Naive thymus-derived CD4-positive, alpha-beta T cell (primary cell): ENCODE data around the gene TNC. TPM values are rescaled to one million over a fixed set of nuclear protein-coding genes. Genes with fewer than 3 reads are reported as not detected.

ENCODE experiments used
- ATAC-seq: fragments of 150-1000 bp; cut with Tn5 transposase; 2 replicates; pipeline ENCODE4 v1.10.0; 2021; ENCODE audit warnings: mild to moderate bottlenecking, moderate library complexity
- CTCF ChIA-PET: fragments of 350-600 bp; sonication (Branson Sonifier 250); formaldehyde crosslinking; loops from one replicate; lab custom pipeline; 2021; ENCODE audit warnings: antibody characterized with exemption; lab: Charles Lee
- POLR2A ChIA-PET: fragments of 350-600 bp; sonication (Branson Sonifier 250); formaldehyde crosslinking; loops from one replicate; lab custom pipeline; 2021; ENCODE audit warnings: antibody characterized with exemption, inconsistent platforms; lab: Charles Lee
- DNase-seq, 9 donors: peaks; one replicate each; pipeline versions ENCODE4 v3.0.0 to v3.0.0-alpha.2; 2020 to 2022; ENCODE audit warnings: mixed read lengths in 1 of 9
- H3K27ac ChIP-seq: one replicate; pipeline ENCODE4 v1.7.0; 2013; ENCODE audit warnings: mild to moderate bottlenecking, low read depth, low read length, moderate library complexity
- H3K27me3 ChIP-seq, 2 donors: one replicate each; pipeline ENCODE4 v1.7.0; 2013; ENCODE audit warnings: low read length in 2 of 2, mild to moderate bottlenecking in 2 of 2, moderate library complexity in 2 of 2; ENCODE audit not compliant: control insufficient read depth in 2 of 2, insufficient read depth in 2 of 2
- H3K36me3 ChIP-seq, 3 experiments: 1 replicate in 2 of 3; 2 replicates in 1 of 3; pipeline ENCODE4 v1.7.0; 2013; ENCODE audit warnings: low read length in 3 of 3, mild to moderate bottlenecking in 3 of 3, moderate library complexity in 1 of 3; ENCODE audit not compliant: insufficient read depth in 3 of 3, control insufficient read depth in 2 of 3
- H3K4me1 ChIP-seq, 2 donors: one replicate each; pipeline ENCODE4 v1.7.0; 2013; ENCODE audit warnings: low read length in 2 of 2, mild to moderate bottlenecking in 2 of 2, moderate library complexity in 1 of 2; ENCODE audit not compliant: control insufficient read depth in 2 of 2, insufficient read depth in 2 of 2
- H3K4me3 ChIP-seq: 2 replicates; pipeline ENCODE4 v1.7.0; 2013; ENCODE audit warnings: mild to moderate bottlenecking, low read length
- H3K9me3 ChIP-seq, 3 experiments: 1 replicate in 2 of 3; 2 replicates in 1 of 3; pipeline ENCODE4 v1.7.0; 2013; ENCODE audit warnings: low read length in 3 of 3; ENCODE audit not compliant: control insufficient read depth in 2 of 3
- H3K27ac Mint-ChIP-seq, 9 donors: one replicate each; pipeline ENCODE4 v1.8.0; 2020 to 2022; ENCODE audit warnings: mixed read lengths in 9 of 9, mild to moderate bottlenecking in 8 of 9, moderate library complexity in 5 of 9, inconsistent platforms in 2 of 9
- H3K27me3 Mint-ChIP-seq, 5 donors: one replicate each; pipeline ENCODE4 v1.8.0; 2021 to 2022; ENCODE audit warnings: mixed read lengths in 5 of 5, mild to moderate bottlenecking in 1 of 5
- H3K36me3 Mint-ChIP-seq, 5 donors: one replicate each; pipeline ENCODE4 v1.8.0; 2020 to 2022; ENCODE audit warnings: mixed read lengths in 5 of 5, mild to moderate bottlenecking in 3 of 5, inconsistent platforms in 1 of 5
- H3K4me1 Mint-ChIP-seq, 7 donors: one replicate each; pipeline ENCODE4 v1.8.0; 2020 to 2022; ENCODE audit warnings: mixed read lengths in 7 of 7, mild to moderate bottlenecking in 3 of 7, inconsistent platforms in 1 of 7
- H3K4me3 Mint-ChIP-seq, 10 donors: one replicate each; pipeline ENCODE4 v1.8.0; 2020 to 2022; ENCODE audit warnings: mild to moderate bottlenecking in 10 of 10, mixed read lengths in 10 of 10, moderate library complexity in 6 of 10, inconsistent platforms in 2 of 10
- H3K9me3 Mint-ChIP-seq, 11 donors: one replicate each; pipeline ENCODE4 v1.8.0; 2020 to 2022; ENCODE audit warnings: mixed read lengths in 11 of 11, mild to moderate bottlenecking in 4 of 11, inconsistent platforms in 1 of 11, moderate library complexity in 1 of 11
- intact Hi-C, 2 donors: fragments of 100-400 bp; cut with micrococcal nuclease; formaldehyde crosslinking; loops; one replicate each; pipeline ENCODE4 v1.15.1; 2023
- polyA plus RNA-seq, 2 donors: library from polyadenylated mRNA; unstranded; fragments of 300-500 nt; fragmentation: Illumina TruSeq; gene quantifications; one replicate each; pipeline ENCODE4 v1.2.3, GENCODE V29; 2021
- total RNA-seq, 6 experiments: library from RNA in 5 of 6; stranded (reverse) in 5 of 6; gene quantifications; 1 replicate in 5 of 6; 2 replicates in 1 of 6; pipeline ENCODE4 v1.2.3 and lab custom pipeline; 2021 to 2026

The TNC gene
- total and polyA plus RNA-seq, 7 experiments from 2014 or later: 0.22 TPM; not detected in 6

GRCh38 chr9:115138151-115138550, 20.2 kb upstream of the TNC start:
- peaks cover 0 to 34% (median 0%) of the 10 kb centered on the region in 5 donors for H3K36me3 Mint-ChIP-seq
- peaks cover 0 to 19% (median 0%) of the 10 kb centered on the region in 11 donors for H3K9me3 Mint-ChIP-seq
- Histone ChIP-seq H3K4me1 (no peaks in the 10 kb centered on the region), H3K27me3 (peaks cover 0 to 4% of the 10 kb centered on the region in 2 donors), H3K4me3 (no peak overlapping the region), H3K9me3 (no peaks in the 10 kb centered on the region), H3K36me3 (no peaks in the 10 kb centered on the region), H3K27ac (no peak overlapping the region)
- peaks cover 0 to 26% (median 0%) of the 10 kb centered on the region in 7 donors for H3K4me1 Mint-ChIP-seq
- no peak overlapping the region for H3K27ac Mint-ChIP-seq
- ChIA-PET CTCF (no interaction called here), POLR2A (no interaction called here)
- intact Hi-C loops: loop anchor here in 1 of 2 donors (2.0 kb wide), 1 partner anchor 17 kb away; no protein-coding TSS in a partner anchor
- no peak overlapping the region for H3K4me3 Mint-ChIP-seq
- peaks cover 36 to 63% (median 40%) of the 10 kb centered on the region in 5 donors for H3K27me3 Mint-ChIP-seq
- no peak for ATAC-seq
- no peak for DNase-seq

GRCh38 chr9:115137526-115137925, 19.6 kb upstream of the TNC start:
- no peak overlapping the region for H3K4me3 ChIP-seq
- ATAC-seq: no peak
- H3K4me3 Mint-ChIP-seq: no peak overlapping the region
- CTCF ChIA-PET: no interaction called here
- no peaks in the 10 kb centered on the region for H3K36me3 ChIP-seq
- H3K4me1 Mint-ChIP-seq: peaks cover 0 to 20% (median 0%) of the 10 kb centered on the region in 7 donors
- no peaks in the 10 kb centered on the region for H3K4me1 ChIP-seq
- H3K27me3 ChIP-seq: peaks cover 0 to 4% of the 10 kb centered on the region in 2 donors
- no peak for DNase-seq
- H3K36me3 Mint-ChIP-seq: peaks cover 0 to 30% (median 0%) of the 10 kb centered on the region in 5 donors
- no peak overlapping the region for H3K27ac Mint-ChIP-seq
- H3K27ac ChIP-seq: no peak overlapping the region
- intact Hi-C loops: no loop called here
- peaks cover 31 to 58% (median 37%) of the 10 kb centered on the region in 5 donors for H3K27me3 Mint-ChIP-seq
- no peaks in the 10 kb centered on the region for H3K9me3 ChIP-seq
- peaks cover 0 to 15% (median 0%) of the 10 kb centered on the region in 11 donors for H3K9me3 Mint-ChIP-seq
- POLR2A ChIA-PET: interaction anchor here (0.6 kb wide), 1 partner anchor 697 kb away, joined by 3 read pairs; no protein-coding TSS in a partner anchor

GRCh38 chr9:115135821-115136778, 18.1 kb upstream of the TNC start:
- peaks cover 0 to 4% of the 10 kb centered on the region in 2 donors for H3K27me3 ChIP-seq
- DNase-seq: no peak
- POLR2A ChIA-PET: no interaction called here
- H3K4me1 ChIP-seq: no peaks in the 10 kb centered on the region
- H3K4me3 Mint-ChIP-seq: no peak overlapping the region
- H3K9me3 ChIP-seq: no peaks in the 10 kb centered on the region
- ATAC-seq: no peak
- H3K27ac Mint-ChIP-seq: no peak overlapping the region
- H3K27ac ChIP-seq: no peak overlapping the region
- H3K4me3 ChIP-seq: no peak overlapping the region
- peaks cover 0 to 10% (median 0%) of the 10 kb centered on the region in 11 donors for H3K9me3 Mint-ChIP-seq
- peaks cover 0 to 6% (median 0%) of the 10 kb centered on the region in 7 donors for H3K4me1 Mint-ChIP-seq
- H3K36me3 Mint-ChIP-seq: peaks cover 0 to 20% (median 0%) of the 10 kb centered on the region in 5 donors
- CTCF ChIA-PET: no interaction called here
- no peaks in the 10 kb centered on the region for H3K36me3 ChIP-seq
- peaks cover 21 to 48% (median 29%) of the 10 kb centered on the region in 5 donors for H3K27me3 Mint-ChIP-seq
- intact Hi-C loops: no loop called here

- Histone ChIP-seq H3K4me3 (no peak overlapping the region), H3K27ac (no peak overlapping the region), H3K36me3 (no peaks in the 10 kb centered on the region), H3K4me1 (no peaks in the 10 kb centered on the region), H3K27me3 (peaks cover 0 to 4% of the 10 kb centered on the region in 2 donors), H3K9me3 (no peaks in the 10 kb centered on the region)
- POLR2A ChIA-PET: no interaction called here
- Mint-ChIP-seq H3K27me3 (peaks cover 18 to 45% (median 27%) of the 10 kb centered on the region in 5 donors), H3K27ac (no peak overlapping the region), H3K36me3 (peaks cover 0 to 19% (median 0%) of the 10 kb centered on the region in 5 donors), H3K4me3 (no peak overlapping the region), H3K4me1 (peaks cover 0 to 2% (median 0%) of the 10 kb centered on the region in 7 donors), H3K9me3 (peaks cover 0 to 7% (median 0%) of the 10 kb centered on the region in 11 donors)
- no peak for ATAC-seq
- DNase-seq: no peak
- CTCF ChIA-PET: no interaction called here
- intact Hi-C loops: no loop called here
Observed at GRCh38 chr9:115134941-115135340, 17.0 kb upstream of the TNC start.

- DNase-seq (no peak), ATAC-seq (no peak)
- H3K27ac ChIP-seq: no peak overlapping the region
- no peak overlapping the region for H3K4me3 ChIP-seq
- Mint-ChIP-seq H3K4me3 (no peak overlapping the region), H3K9me3 (peaks cover 0 to 8% (median 0%) of the 10 kb centered on the region in 11 donors), H3K4me1 (no peaks in the 10 kb centered on the region), H3K27ac (no peak overlapping the region), H3K36me3 (peaks cover 0 to 14% (median 0%) of the 10 kb centered on the region in 5 donors), H3K27me3 (peaks cover 21 to 52% (median 30%) of the 10 kb centered on the region in 5 donors)
- no peaks in the 10 kb centered on the region for H3K4me1 ChIP-seq
- no peaks in the 10 kb centered on the region for H3K9me3 ChIP-seq
- POLR2A ChIA-PET: no interaction called here
- H3K36me3 ChIP-seq: no peaks in the 10 kb centered on the region
- intact Hi-C loops: no loop called here
- H3K27me3 ChIP-seq: no peaks in the 10 kb centered on the region
- CTCF ChIA-PET: no interaction called here
Observed at GRCh38 chr9:115133649-115134048, 15.7 kb upstream of the TNC start.

GRCh38 chr9:115132648-115133047, 14.7 kb upstream of the TNC start:
- Histone ChIP-seq H3K27me3 (no peaks in the 10 kb centered on the region), H3K36me3 (no peaks in the 10 kb centered on the region), H3K27ac (no peak overlapping the region), H3K4me3 (no peak overlapping the region), H3K4me1 (no peaks in the 10 kb centered on the region), H3K9me3 (no peaks in the 10 kb centered on the region)
- ChIA-PET POLR2A (no interaction called here), CTCF (no interaction called here)
- H3K27ac Mint-ChIP-seq: no peak overlapping the region
- H3K4me3 Mint-ChIP-seq: no peak overlapping the region
- no peak for ATAC-seq
- peaks cover 0 to 6% (median 0%) of the 10 kb centered on the region in 11 donors for H3K9me3 Mint-ChIP-seq
- no peaks in the 10 kb centered on the region for H3K4me1 Mint-ChIP-seq
- H3K27me3 Mint-ChIP-seq: peaks cover 26 to 53% (median 38%) of the 10 kb centered on the region in 5 donors
- no peak for DNase-seq
- H3K36me3 Mint-ChIP-seq: peaks cover 0 to 8% (median 0%) of the 10 kb centered on the region in 5 donors
- intact Hi-C loops: no loop called here
